HCT116 (cell line): ENCODE data around the gene EMP1. TPM values are rescaled to one million over a fixed set of nuclear protein-coding genes. Genes with fewer than 3 reads are reported as not detected.
A peak's percentile ranks its signal among the peaks of the same experiment; 100 is the strongest.

Experiments used
- ATAC-seq: fragments of 200-7000 bp; cut with Tn5 transposase; 2 replicates; pipeline ENCODE4 v1.9.1; 2020; ENCODE audit warnings: mild to moderate bottlenecking, moderate library complexity
- BruUV-seq: library from RNA; stranded (reverse); fragments of 400-500 nt; replicated peaks from 2 replicates; lab custom pipeline; 2021; lab: Mats Ljungman, UMichigan
- CTCF ChIA-PET: fragments of 300-600 bp; sonication (Branson Sonifier 250); formaldehyde crosslinking; loops from one replicate; lab custom pipeline; 2021; ENCODE audit warnings: antibody characterized with exemption; lab: Charles Lee
- POLR2A ChIA-PET: fragments of 300-600, 350-600 bp; sonication (Branson Sonifier 250); formaldehyde crosslinking; loops from one replicate; lab custom pipeline; 2021; ENCODE audit warnings: antibody characterized with exemption; lab: Charles Lee
- RAD21 ChIA-PET, 2 experiments: fragments of 300-600 bp; sonication (Branson Sonifier 250); formaldehyde crosslinking; loops; one replicate each; lab custom pipeline; 2023; ENCODE audit warnings: low total read pairs in 2 of 2; ENCODE audit not compliant: uncharacterized antibody in 2 of 2, unreplicated experiment in 2 of 2, low non-redundant PET in 1 of 2; lab: Charles Lee
- DNase-seq: peaks from one replicate; pipeline ENCODE4 v3.0.0-alpha.2; 2010; ENCODE audit warnings: low read depth, low spot score
- H2AFZ ChIP-seq: fragments of 200-600 bp; shearing (Covaris generic), sonication (generic); 2 replicates; pipeline ENCODE4 v1.6.1; 2017; ENCODE audit warnings: low read depth, mixed run types, mixed read lengths, antibody characterized with exemption, low read length; ENCODE audit not compliant: poor library complexity, severe bottlenecking
- H3K27ac ChIP-seq: 2 replicates; pipeline ENCODE4 v1.5.1; 2012; ENCODE audit warnings: low read depth, low read length
- H3K27me3 ChIP-seq: fragments of 200-600 bp; sonication (generic); 2 replicates; pipeline ENCODE4 v1.6.1; 2016; ENCODE audit warnings: mixed run types, low read length, mixed read lengths; ENCODE audit not compliant: insufficient read depth
- H3K36me3 ChIP-seq, 2 experiments: fragments of 200-500 bp in 1 of 2; fragments of 200-600 bp in 1 of 2; sonication (Bioruptor generic) in 1 of 2; sonication (generic) in 1 of 2; 2 replicates each; pipeline versions ENCODE4 v1.5.1 to v1.6.1; 2014 to 2016; ENCODE audit warnings: low read length in 2 of 2, inconsistent platforms in 1 of 2, mixed read lengths in 1 of 2, mixed run types in 1 of 2; ENCODE audit not compliant: insufficient read depth in 2 of 2, control insufficient read depth in 1 of 2
- H3K4me1 ChIP-seq, 2 experiments: fragments of 200-600 bp in 1 of 2; sonication (generic) in 1 of 2; 2 replicates each; pipeline versions ENCODE4 v1.5.1 to v1.6.1; 2012 to 2017; ENCODE audit warnings: low read length in 2 of 2, inconsistent platforms in 1 of 2, mild to moderate bottlenecking in 1 of 2, mixed read lengths in 1 of 2, mixed run types in 1 of 2, moderate library complexity in 1 of 2; ENCODE audit not compliant: insufficient read depth in 2 of 2, control insufficient read depth in 1 of 2
- H3K4me2 ChIP-seq: fragments of 200-600 bp; sonication (generic); 2 replicates; pipeline ENCODE4 v1.6.1; 2017; ENCODE audit warnings: mixed run types, low read length, mixed read lengths
- H3K4me3 ChIP-seq, 2 experiments: fragments of 200-600 bp in 1 of 2; sonication (generic) in 1 of 2; replicated peaks in 1 of 2; 2 replicates each; pipeline ENCODE4 v1.5.1; 2011 to 2016; ENCODE audit warnings: low read length in 2 of 2, control low read depth in 1 of 2, low read depth in 1 of 2, mild to moderate bottlenecking in 1 of 2, mixed read lengths in 1 of 2, mixed run types in 1 of 2
- H3K79me2 ChIP-seq: fragments of 200-600 bp; sonication (generic); 2 replicates; pipeline ENCODE4 v1.6.1; 2017; ENCODE audit warnings: mild to moderate bottlenecking, mixed run types, low read length, moderate library complexity, mixed read lengths; ENCODE audit not compliant: insufficient read depth
- H3K9ac ChIP-seq: fragments of 200-600 bp; sonication (generic); 2 replicates; pipeline ENCODE4 v1.6.1; 2016; ENCODE audit warnings: low read length, mixed read lengths
- H3K9me2 ChIP-seq: fragments of 200-600 bp; sonication (generic), shearing (Covaris generic); 2 replicates; pipeline ENCODE4 v1.6.1; 2017; ENCODE audit warnings: mixed run types, mild to moderate bottlenecking, moderate library complexity; ENCODE audit not compliant: insufficient read depth
- H3K9me3 ChIP-seq, 2 experiments: fragments of 200-500 bp in 1 of 2; fragments of 200-600 bp in 1 of 2; sonication (Bioruptor generic) in 1 of 2; sonication (generic) in 1 of 2; 2 replicates each; pipeline ENCODE4 v1.6.1; 2014 to 2017; ENCODE audit warnings: low read length in 2 of 2, mixed read lengths in 2 of 2, inconsistent platforms in 1 of 2, low read depth in 1 of 2, mild to moderate bottlenecking in 1 of 2, mixed run types in 1 of 2, moderate library complexity in 1 of 2; ENCODE audit not compliant: control insufficient read depth in 1 of 2, insufficient read depth in 1 of 2
- H4K20me1 ChIP-seq: fragments of 200-600 bp; sonication (generic), shearing (Covaris generic); 2 replicates; pipeline ENCODE4 v1.6.1; 2017; ENCODE audit warnings: mixed run types, mild to moderate bottlenecking, moderate library complexity; ENCODE audit not compliant: insufficient read depth
- ATF3 ChIP-seq: IDR thresholded peaks from 2 replicates; pipeline ENCODE4 v1.6.1; 2012
- EGR1 ChIP-seq: IDR thresholded peaks from 2 replicates; pipeline ENCODE4 v1.6.1; 2012; ENCODE audit warnings: low read depth
- ELF1 ChIP-seq: IDR thresholded peaks from 2 replicates; pipeline ENCODE4 v1.6.1; 2012; ENCODE audit warnings: low read depth, borderline replicate concordance
- EZH2 ChIP-seq: fragments of 200-600 bp; sonication (generic); IDR thresholded peaks from 2 replicates; pipeline ENCODE4 v1.6.1; 2017; ENCODE audit warnings: antibody characterized with exemption, mixed run types
- EZH2phosphoT487 ChIP-seq: fragments of 200-600 bp; IDR thresholded peaks from 2 replicates; pipeline ENCODE4 v1.6.1; 2018; ENCODE audit warnings: antibody characterized with exemption, borderline replicate concordance
- FOSL1 ChIP-seq: IDR thresholded peaks from 2 replicates; pipeline ENCODE4 v1.6.1; 2012; ENCODE audit warnings: low read depth
- JUND ChIP-seq: IDR thresholded peaks from 2 replicates; pipeline ENCODE4 v1.6.1; 2012
- POLR2A ChIP-seq: IDR thresholded peaks from 2 replicates; pipeline ENCODE4 v1.7.0; 2011; ENCODE audit warnings: borderline replicate concordance; ENCODE audit not compliant: insufficient read depth, insufficient read length; ENCODE audit errors: extremely low read depth
- RAD21 ChIP-seq: IDR thresholded peaks from 2 replicates; pipeline ENCODE4 v1.6.1; 2012; ENCODE audit warnings: low read depth, mild to moderate bottlenecking
- SRF ChIP-seq: IDR thresholded peaks from 2 replicates; pipeline ENCODE4 v1.6.1; 2012; ENCODE audit warnings: low read depth
- TCF7L2 ChIP-seq: IDR thresholded peaks from 2 replicates; pipeline ENCODE4 v1.7.0; 2011; ENCODE audit warnings: borderline replicate concordance, inconsistent platforms; ENCODE audit not compliant: insufficient read depth, insufficient read length; ENCODE audit errors: extremely low read depth
- ZBTB33 ChIP-seq: IDR thresholded peaks from 2 replicates; pipeline ENCODE4 v1.6.1; 2011; ENCODE audit warnings: mild to moderate bottlenecking, low read length, moderate library complexity; ENCODE audit not compliant: insufficient replicate concordance; ENCODE audit errors: extremely low read depth
- ZNF274 ChIP-seq: fragments of 200-500 bp; sonication (Bioruptor generic); IDR thresholded peaks from 2 replicates; pipeline ENCODE4 v1.6.1; 2014; ENCODE audit warnings: mild to moderate bottlenecking, low read depth, low read length, inconsistent platforms
- intact Hi-C: fragments of 100-400 bp; cut with micrococcal nuclease; formaldehyde crosslinking; loops from 2 replicates; pipeline ENCODE4 v1.10.0; 2022
- total RNA-seq: library from RNA; stranded (reverse); gene quantifications from one replicate; pipeline ENCODE4 v1.2.1, GENCODE V29; 2021; ENCODE audit not compliant: unreplicated experiment

EMP1 gene
- total RNA-seq, 1 experiment from 2014 or later: 110 TPM

DNA sequence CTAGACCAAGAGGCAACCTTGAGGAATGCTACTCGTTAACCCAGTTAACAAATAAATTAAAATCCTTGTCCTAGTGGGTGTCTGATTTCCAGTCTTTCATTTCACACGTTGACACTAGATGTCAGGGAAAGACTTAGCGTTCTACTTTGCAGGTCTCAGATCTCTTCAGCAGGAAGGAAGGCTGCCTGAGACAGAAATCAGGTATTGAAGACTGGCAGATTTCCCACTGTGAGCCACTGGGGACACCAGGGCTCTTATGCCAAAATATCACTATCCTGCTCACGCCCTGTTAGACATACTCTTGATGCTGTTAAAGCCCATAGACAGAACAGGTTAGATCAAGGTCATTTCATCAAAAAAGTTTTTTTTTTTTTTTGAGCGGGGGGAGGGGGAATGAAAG is 33.0 kb downstream of the EMP1 start:
- no peaks in the 10 kb centered on the region for H3K9me2 ChIP-seq
- DNase-seq (no peak), ATAC-seq (peak; percentile 60)
- TF ChIP-seq ELF1 (no peak), FOSL1 (no peak), EGR1 (no peak), RAD21 (peak; percentile 20; the same call in 1 of the 2 replicates), ATF3 (no peak), EZH2 (no peak), ZBTB33 (no peak), EZH2phosphoT487 (no peak)
- H3K4me2 ChIP-seq: no peak overlapping the region
- CTCF ChIA-PET: no interaction called here
- RAD21 ChIA-PET: no interaction called here
- no peaks in the 10 kb centered on the region for H3K79me2 ChIP-seq
- POLR2A ChIA-PET: no interaction called here
- H2AFZ ChIP-seq: no peak overlapping the region
- no peaks in the 10 kb centered on the region for H3K27me3 ChIP-seq
- no peaks in the 10 kb centered on the region for H4K20me1 ChIP-seq
- intact Hi-C loops: no loop called here
- no peaks in the 10 kb centered on the region for H3K36me3 ChIP-seq
- no peak overlapping the region for H3K4me3 ChIP-seq
- no peaks in the 10 kb centered on the region for H3K9me3 ChIP-seq
- H3K4me1 ChIP-seq: peaks cover 0 to 14% of the 10 kb centered on the region in 2 experiments; a peak in 2 of 4 replicates
- no peak overlapping the region for H3K9ac ChIP-seq
- BruUV-seq: no TSS peak
- H3K27ac ChIP-seq: no peak overlapping the region

GRCh38 chr12:13230500-13230899 is 34.0 kb downstream of the EMP1 start:
- Histone ChIP-seq H3K4me1 (peaks cover 0 to 16% of the 10 kb centered on the region in 2 experiments; a peak in 2 of 4 replicates), H4K20me1 (no peaks in the 10 kb centered on the region)
- TF ChIP-seq TCF7L2 (no peak), EZH2 (no peak), POLR2A (no peak), ZNF274 (no peak), JUND (no peak), ZBTB33 (no peak), SRF (no peak)

More at GRCh38 chr12:13230500-13230899, 34.0 kb downstream of the EMP1 start:
- H3K9me2 ChIP-seq: no peaks in the 10 kb centered on the region
- no peak overlapping the region for H3K9ac ChIP-seq
- no peaks in the 10 kb centered on the region for H3K79me2 ChIP-seq
- no peak overlapping the region for H3K27ac ChIP-seq
- intact Hi-C loops: no loop called here
- no peaks in the 10 kb centered on the region for H3K36me3 ChIP-seq
- ATAC-seq (no peak), DNase-seq (no peak)
- POLR2A ChIA-PET: no interaction called here
- RAD21 ChIA-PET: no interaction called here
- no peak overlapping the region for H3K4me3 ChIP-seq
- no peak overlapping the region for H2AFZ ChIP-seq
- no peaks in the 10 kb centered on the region for H3K27me3 ChIP-seq
- no TSS peak for BruUV-seq
- no peaks in the 10 kb centered on the region for H3K9me3 ChIP-seq
- CTCF ChIA-PET: no interaction called here
- H3K4me2 ChIP-seq: no peak overlapping the region
